WTC11 (cell line): ENCODE results near the gene CLTCL1.

ENCODE experiments used
- CREB1 ChIP-seq: sonication (generic); formaldehyde crosslinking; IDR thresholded peaks from 2 replicates; pipeline ENCODE4 v1.8.0; 2023; ENCODE audit warnings: mild to moderate bottlenecking, missing genetic modification reagents
- CREM ChIP-seq: sonication (generic); formaldehyde crosslinking; IDR thresholded peaks from 2 replicates; pipeline ENCODE4 v1.8.1; 2022; ENCODE audit warnings: mild to moderate bottlenecking, missing genetic modification reagents, moderate library complexity
- CTCF ChIP-seq: fragments of 200-600 bp; IDR thresholded peaks from 2 replicates; pipeline ENCODE4 v1.8.0; 2022; ENCODE audit warnings: antibody characterized with exemption
- SP1 ChIP-seq: sonication (generic); formaldehyde crosslinking; conservative IDR thresholded peaks from 2 replicates; pipeline ENCODE4 v1.8.1; 2022; ENCODE audit warnings: missing genetic modification reagents
- USF2 ChIP-seq: sonication (generic); formaldehyde crosslinking; IDR thresholded peaks from 2 replicates; pipeline ENCODE4 v1.8.1; 2023; ENCODE audit warnings: mild to moderate bottlenecking, missing genetic modification reagents, moderate library complexity
- ZNF263 ChIP-seq: sonication (generic); formaldehyde crosslinking; IDR thresholded peaks from 2 replicates; pipeline ENCODE4 v1.8.1; 2022; ENCODE audit warnings: low read depth, mild to moderate bottlenecking, moderate library complexity, missing genetic modification reagents
- TF ChIP-seq, protein P1 (sequence below): sonication (generic); formaldehyde crosslinking; IDR thresholded peaks from 2 replicates; pipeline ENCODE4 v1.8.0; 2022; ENCODE audit warnings: missing genetic modification reagents
- TF ChIP-seq, protein P2 (sequence below): sonication (generic); formaldehyde crosslinking; conservative IDR thresholded peaks from 2 replicates; pipeline ENCODE4 v1.8.1; 2022; ENCODE audit warnings: mild to moderate bottlenecking, missing genetic modification reagents

- TF ChIP-seq CTCF: no peak
- TF ChIP-seq, protein P1, sequence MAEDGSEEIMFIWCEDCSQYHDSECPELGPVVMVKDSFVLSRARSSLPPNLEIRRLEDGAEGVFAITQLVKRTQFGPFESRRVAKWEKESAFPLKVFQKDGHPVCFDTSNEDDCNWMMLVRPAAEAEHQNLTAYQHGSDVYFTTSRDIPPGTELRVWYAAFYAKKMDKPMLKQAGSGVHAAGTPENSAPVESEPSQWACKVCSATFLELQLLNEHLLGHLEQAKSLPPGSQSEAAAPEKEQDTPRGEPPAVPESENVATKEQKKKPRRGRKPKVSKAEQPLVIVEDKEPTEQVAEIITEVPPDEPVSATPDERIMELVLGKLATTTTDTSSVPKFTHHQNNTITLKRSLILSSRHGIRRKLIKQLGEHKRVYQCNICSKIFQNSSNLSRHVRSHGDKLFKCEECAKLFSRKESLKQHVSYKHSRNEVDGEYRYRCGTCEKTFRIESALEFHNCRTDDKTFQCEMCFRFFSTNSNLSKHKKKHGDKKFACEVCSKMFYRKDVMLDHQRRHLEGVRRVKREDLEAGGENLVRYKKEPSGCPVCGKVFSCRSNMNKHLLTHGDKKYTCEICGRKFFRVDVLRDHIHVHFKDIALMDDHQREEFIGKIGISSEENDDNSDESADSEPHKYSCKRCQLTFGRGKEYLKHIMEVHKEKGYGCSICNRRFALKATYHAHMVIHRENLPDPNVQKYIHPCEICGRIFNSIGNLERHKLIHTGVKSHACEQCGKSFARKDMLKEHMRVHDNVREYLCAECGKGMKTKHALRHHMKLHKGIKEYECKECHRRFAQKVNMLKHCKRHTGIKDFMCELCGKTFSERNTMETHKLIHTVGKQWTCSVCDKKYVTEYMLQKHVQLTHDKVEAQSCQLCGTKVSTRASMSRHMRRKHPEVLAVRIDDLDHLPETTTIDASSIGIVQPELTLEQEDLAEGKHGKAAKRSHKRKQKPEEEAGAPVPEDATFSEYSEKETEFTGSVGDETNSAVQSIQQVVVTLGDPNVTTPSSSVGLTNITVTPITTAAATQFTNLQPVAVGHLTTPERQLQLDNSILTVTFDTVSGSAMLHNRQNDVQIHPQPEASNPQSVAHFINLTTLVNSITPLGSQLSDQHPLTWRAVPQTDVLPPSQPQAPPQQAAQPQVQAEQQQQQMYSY: no peak
- TF ChIP-seq ZNF263 (CRISPR knock-in tag): no peak
- TF ChIP-seq CREM (CRISPR knock-in tag): no peak
- no peak for TF ChIP-seq SP1
- TF ChIP-seq, protein P2, sequence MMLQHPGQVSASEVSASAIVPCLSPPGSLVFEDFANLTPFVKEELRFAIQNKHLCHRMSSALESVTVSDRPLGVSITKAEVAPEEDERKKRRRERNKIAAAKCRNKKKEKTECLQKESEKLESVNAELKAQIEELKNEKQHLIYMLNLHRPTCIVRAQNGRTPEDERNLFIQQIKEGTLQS: no peak
- no peak for TF ChIP-seq USF2 (CRISPR knock-in tag)
- no peak for TF ChIP-seq CREB1
Observed at GRCh38 chr22:19220867-19221266, 70.7 kb downstream of the CLTCL1 start.
